ENCODE results near the gene ITGB1.

- TF ChIP-seq CTCF (IDR thresholded peaks at IDR 0.05) (no peak), POLR2A (IDR thresholded peaks at IDR 0.05) (no peak), POLR2AphosphoS5 (IDR thresholded peaks at IDR 0.05) (peak in 1 of 3 donors; percentile 80)
Observed at GRCh38 chr10:32963096-32963495, 5.1 kb upstream of the ITGB1 start.
